H9 (cell line): ENCODE measurements around the gene DNAJC22. TPM values are rescaled to one million over a fixed set of nuclear protein-coding genes. Genes with fewer than 3 reads are reported as not detected.

Source experiments
- DNase-seq: peaks from one replicate; pipeline ENCODE4 v3.0.0-alpha.2; 2017
- H2AFZ ChIP-seq: one replicate; pipeline ENCODE4 v1.6.1; 2013; ENCODE audit warnings: mild to moderate bottlenecking, low read length, control low read depth, moderate library complexity
- H2AK5ac ChIP-seq: 2 replicates; pipeline ENCODE4 v1.6.1; 2013; ENCODE audit warnings: low read length, control low read depth, mixed read lengths; ENCODE audit not compliant: insufficient read length
- H2BK120ac ChIP-seq: one replicate; pipeline ENCODE4 v1.6.1; 2013; ENCODE audit warnings: low read depth, mild to moderate bottlenecking, low read length, control low read depth, inconsistent platforms; ENCODE audit not compliant: poor library complexity, severe bottlenecking
- H2BK12ac ChIP-seq: 2 replicates; pipeline ENCODE4 v1.6.1; 2013; ENCODE audit warnings: low read length, control low read depth, mixed read lengths, low read depth; ENCODE audit not compliant: insufficient read length
- H2BK15ac ChIP-seq: 2 replicates; pipeline ENCODE4 v1.6.1; 2013; ENCODE audit warnings: low read depth, low read length, control low read depth
- H2BK20ac ChIP-seq: one replicate; pipeline ENCODE4 v1.6.1; 2013; ENCODE audit warnings: low read depth, mild to moderate bottlenecking, low read length, control low read depth, inconsistent platforms; ENCODE audit not compliant: poor library complexity, severe bottlenecking
- H2BK5ac ChIP-seq: 2 replicates; pipeline ENCODE4 v1.6.1; 2013; ENCODE audit warnings: low read length, control low read depth, mixed read lengths; ENCODE audit not compliant: insufficient read length
- H3K14ac ChIP-seq: 2 replicates; pipeline ENCODE4 v1.6.1; 2013; ENCODE audit warnings: low read length, control low read depth; ENCODE audit not compliant: insufficient read depth
- H3K18ac ChIP-seq: 2 replicates; pipeline ENCODE4 v1.6.1; 2013; ENCODE audit warnings: low read depth, mild to moderate bottlenecking, mixed read lengths, low read length, control low read depth; ENCODE audit not compliant: insufficient read length
- H3K23ac ChIP-seq: 2 replicates; pipeline ENCODE4 v1.6.1; 2013; ENCODE audit warnings: low read length, control low read depth, mixed read lengths, low read depth; ENCODE audit not compliant: insufficient read length
- H3K23me2 ChIP-seq: 2 replicates; pipeline ENCODE4 v1.6.1; 2013; ENCODE audit warnings: low read depth, mild to moderate bottlenecking, mixed read lengths, low read length, control low read depth; ENCODE audit not compliant: insufficient read length, poor library complexity, severe bottlenecking
- H3K27ac ChIP-seq: 2 replicates; pipeline ENCODE4 v1.5.1; 2013; ENCODE audit warnings: low read length, control low read depth, mixed read lengths, low read depth; ENCODE audit not compliant: insufficient read length
- H3K27me3 ChIP-seq: 2 replicates; pipeline ENCODE4 v1.6.1; 2013; ENCODE audit warnings: low read length, control low read depth, inconsistent platforms; ENCODE audit not compliant: insufficient read depth
- H3K4ac ChIP-seq: 2 replicates; pipeline ENCODE4 v1.6.1; 2013; ENCODE audit warnings: low read depth, mild to moderate bottlenecking, control low read depth, inconsistent platforms, low read length, moderate library complexity
- H3K4me1 ChIP-seq: 2 replicates; pipeline ENCODE4 v1.6.1; 2013; ENCODE audit warnings: low read length, control low read depth, inconsistent platforms; ENCODE audit not compliant: insufficient read depth
- H3K4me2 ChIP-seq: 2 replicates; pipeline ENCODE4 v1.6.1; 2013; ENCODE audit warnings: low read length, control low read depth, mixed read lengths; ENCODE audit not compliant: insufficient read length, insufficient read depth
- H3K56ac ChIP-seq: 2 replicates; pipeline ENCODE4 v1.6.1; 2013; ENCODE audit warnings: low read depth, mild to moderate bottlenecking, mixed read lengths, low read length, control low read depth; ENCODE audit not compliant: insufficient read length
- H3K79me1 ChIP-seq: 2 replicates; pipeline ENCODE4 v1.6.1; 2013; ENCODE audit warnings: low read depth, mild to moderate bottlenecking, moderate library complexity, low read length, control low read depth, inconsistent platforms; ENCODE audit not compliant: insufficient read depth, poor library complexity, severe bottlenecking
- H3K79me2 ChIP-seq: 2 replicates; pipeline ENCODE4 v1.6.1; 2013; ENCODE audit warnings: low read length, control low read depth, inconsistent platforms; ENCODE audit not compliant: insufficient read depth
- H3K9ac ChIP-seq: 2 replicates; pipeline ENCODE4 v1.6.1; 2013; ENCODE audit warnings: low read length, control low read depth, mixed read lengths; ENCODE audit not compliant: insufficient read length; ENCODE audit errors: extremely low read depth
- H3K9me3 ChIP-seq: one replicate; pipeline ENCODE4 v1.6.1; 2013; ENCODE audit warnings: low read depth, low read length, inconsistent platforms; ENCODE audit not compliant: control insufficient read depth
- H3T11ph ChIP-seq: one replicate; pipeline ENCODE4 v1.6.1; 2013; ENCODE audit warnings: mild to moderate bottlenecking, low read length, control low read depth, inconsistent platforms
- H4K20me1 ChIP-seq: one replicate; pipeline ENCODE4 v1.6.1; 2013; ENCODE audit not compliant: control insufficient read depth, insufficient read length, insufficient read depth
- H4K5ac ChIP-seq: 2 replicates; pipeline ENCODE4 v1.6.1; 2013; ENCODE audit warnings: low read depth, mild to moderate bottlenecking, mixed read lengths, low read length, control low read depth; ENCODE audit not compliant: insufficient read length
- H4K8ac ChIP-seq: replicated peaks from 2 replicates; pipeline ENCODE4 v1.6.1; 2013; ENCODE audit warnings: low read length, control low read depth, mixed read lengths, low read depth; ENCODE audit not compliant: insufficient read length
- H4K91ac ChIP-seq: 2 replicates; pipeline ENCODE4 v1.6.1; 2013; ENCODE audit warnings: low read depth, mild to moderate bottlenecking, moderate library complexity, mixed read lengths, low read length, control low read depth; ENCODE audit not compliant: insufficient read length
- H3K27ac Mint-ChIP-seq, 3 experiments: 2 replicates in 2 of 3; 3 replicates in 1 of 3; pipeline ENCODE4 v1.8.0; 2020 to 2021; ENCODE audit warnings: mixed read lengths in 3 of 3, mild to moderate bottlenecking in 1 of 3, moderate library complexity in 1 of 3
- H3K27me3 Mint-ChIP-seq: 2 replicates; pipeline ENCODE4 v1.8.0; 2021; ENCODE audit warnings: low read depth, mild to moderate bottlenecking, moderate library complexity, mixed read lengths
- H3K36me3 Mint-ChIP-seq, 3 experiments: 2 replicates in 2 of 3; 3 replicates in 1 of 3; pipeline ENCODE4 v1.8.0; 2020 to 2021; ENCODE audit warnings: low read depth in 3 of 3, mixed read lengths in 3 of 3; ENCODE audit not compliant: insufficient read depth in 1 of 3
- H3K4me1 Mint-ChIP-seq, 2 experiments: 2 replicates each; pipeline ENCODE4 v1.8.0; 2020; ENCODE audit warnings: mixed read lengths in 2 of 2
- H3K4me3 Mint-ChIP-seq, 2 experiments: 2 replicates in 1 of 2; 3 replicates in 1 of 2; pipeline ENCODE4 v1.8.0; 2020 to 2021; ENCODE audit warnings: mild to moderate bottlenecking in 2 of 2, mixed read lengths in 2 of 2, moderate library complexity in 1 of 2
- H3K9me3 Mint-ChIP-seq, 2 experiments: 2 replicates in 1 of 2; 3 replicates in 1 of 2; pipeline ENCODE4 v1.8.0; 2020; ENCODE audit warnings: mild to moderate bottlenecking in 2 of 2, mixed read lengths in 2 of 2, moderate library complexity in 1 of 2
- WGBS: extraction: QIAGEN DNeasy Blood & Tissue Kit; methylation state at CpG from one replicate; pipeline ENCODE4 v1.1.7; 2013; ENCODE audit warnings: missing lambda C conversion rate, low lambda C conversion rate, mixed read lengths; ENCODE audit not compliant: insufficient read length; ENCODE audit errors: extremely low coverage; 5-methylcytosine and 5-hydroxymethylcytosine counted together
- total RNA-seq: library from RNA; stranded (reverse); gene quantifications from 2 replicates; pipeline ENCODE4 v1.2.1, GENCODE V29; 2021
- TF ChIP-seq, protein P1 (sequence below): fragments of 200-600 bp; sonication (generic); conservative IDR thresholded peaks from 3 replicates; pipeline ENCODE4 v1.8.0; 2021; ENCODE audit warnings: antibody characterized with exemption, mild to moderate bottlenecking

Gene DNAJC22
- total RNA-seq, 1 experiment from 2014 or later, result 3.2 TPM

DNA sequence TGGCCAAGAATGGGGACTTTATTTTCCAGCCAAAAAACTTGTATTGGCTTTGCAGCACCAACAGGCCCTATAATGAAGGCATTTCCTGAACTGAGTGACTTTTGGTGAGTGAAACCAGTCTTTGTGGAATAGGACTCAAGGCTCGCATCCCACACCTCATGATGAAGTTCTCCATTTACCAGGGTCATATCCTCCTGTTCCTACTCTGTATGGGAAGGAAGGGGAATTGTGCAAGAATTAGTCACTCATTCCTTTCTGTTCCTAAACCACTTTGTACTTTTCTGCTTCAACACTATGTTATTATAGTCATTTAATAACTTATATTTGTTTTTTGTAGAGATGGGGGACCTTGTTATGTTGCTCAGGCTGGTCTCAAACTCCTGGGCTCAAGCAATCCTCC is 18.3 kb downstream of the DNAJC22 start:
- Mint-ChIP-seq H3K27ac (no peak overlapping the region), H3K4me3 (no peak overlapping the region), H3K27me3 (peaks cover 17% of the 10 kb centered on the region), H3K36me3 (no peaks in the 10 kb centered on the region; a peak in 1 of 7 replicates), H3K4me1 (peaks cover 14 to 21% of the 10 kb centered on the region in 2 experiments), H3K9me3 (no peaks in the 10 kb centered on the region)
- Histone ChIP-seq H2BK120ac (no peak overlapping the region), H4K8ac (no peak overlapping the region), H3K56ac (no peak overlapping the region), H3K27ac (no peak overlapping the region), H2BK20ac (no peak overlapping the region), H3K4me1 (no peaks in the 10 kb centered on the region; the same call in 1 of the 2 replicates), H4K5ac (no peak overlapping the region), H3K79me1 (no peaks in the 10 kb centered on the region), H2AK5ac (no peak overlapping the region), H3T11ph (no peak overlapping the region), H3K14ac (no peak overlapping the region), H3K23ac (no peak overlapping the region), H4K91ac (no peak overlapping the region), H4K20me1 (no peaks in the 10 kb centered on the region), H3K4ac (no peak overlapping the region), H3K4me2 (no peak overlapping the region), H2BK5ac (no peak overlapping the region), H2BK12ac (no peak overlapping the region), H3K79me2 (peaks cover 3% of the 10 kb centered on the region; the same call in 1 of the 2 replicates), H2BK15ac (no peak overlapping the region), H2AFZ (no peak overlapping the region), H3K27me3 (0 out of 2 replicates have a peak, but pooled peaks cover 2% of the 10 kb centered on the region), H3K18ac (no peak overlapping the region), H3K23me2 (peaks cover 4% of the 10 kb centered on the region), H3K9me3 (no peaks in the 10 kb centered on the region), H3K9ac (no peak overlapping the region)
- TF ChIP-seq, protein P1, sequence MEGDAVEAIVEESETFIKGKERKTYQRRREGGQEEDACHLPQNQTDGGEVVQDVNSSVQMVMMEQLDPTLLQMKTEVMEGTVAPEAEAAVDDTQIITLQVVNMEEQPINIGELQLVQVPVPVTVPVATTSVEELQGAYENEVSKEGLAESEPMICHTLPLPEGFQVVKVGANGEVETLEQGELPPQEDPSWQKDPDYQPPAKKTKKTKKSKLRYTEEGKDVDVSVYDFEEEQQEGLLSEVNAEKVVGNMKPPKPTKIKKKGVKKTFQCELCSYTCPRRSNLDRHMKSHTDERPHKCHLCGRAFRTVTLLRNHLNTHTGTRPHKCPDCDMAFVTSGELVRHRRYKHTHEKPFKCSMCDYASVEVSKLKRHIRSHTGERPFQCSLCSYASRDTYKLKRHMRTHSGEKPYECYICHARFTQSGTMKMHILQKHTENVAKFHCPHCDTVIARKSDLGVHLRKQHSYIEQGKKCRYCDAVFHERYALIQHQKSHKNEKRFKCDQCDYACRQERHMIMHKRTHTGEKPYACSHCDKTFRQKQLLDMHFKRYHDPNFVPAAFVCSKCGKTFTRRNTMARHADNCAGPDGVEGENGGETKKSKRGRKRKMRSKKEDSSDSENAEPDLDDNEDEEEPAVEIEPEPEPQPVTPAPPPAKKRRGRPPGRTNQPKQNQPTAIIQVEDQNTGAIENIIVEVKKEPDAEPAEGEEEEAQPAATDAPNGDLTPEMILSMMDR, result no peak
- no CpG with 5 or more reads among the region's 1 CpG for WGBS
- no peak for DNase-seq
